Measurements from ENCODE around the gene FAM83F. TPM values are rescaled to one million over a fixed set of nuclear protein-coding genes. Genes with fewer than 3 reads are reported as not detected.
"Not testable (repeated sequence)": the region's sequence is repeated elsewhere in the genome, so short reads cannot be mapped to it uniquely, and the experiment has no call there.

FAM83F gene
- total and polyA plus RNA-seq, 2 donors (not counting 1 experiment from before 2014, with no cell fraction given) = not detected

- Histone ChIP-seq H3K9me3 (ENCODE audit: control insufficient read depth, insufficient read depth, low read depth, low read length) (no peaks in the 10 kb centered on the region), H3K27me3 (ENCODE audit: control insufficient read depth, insufficient read depth, low read length) (peaks cover 2% of the 10 kb centered on the region)
Observed at GRCh38 chr22:39947220-39948216, 47.2 kb upstream of the FAM83F start.

DNA sequence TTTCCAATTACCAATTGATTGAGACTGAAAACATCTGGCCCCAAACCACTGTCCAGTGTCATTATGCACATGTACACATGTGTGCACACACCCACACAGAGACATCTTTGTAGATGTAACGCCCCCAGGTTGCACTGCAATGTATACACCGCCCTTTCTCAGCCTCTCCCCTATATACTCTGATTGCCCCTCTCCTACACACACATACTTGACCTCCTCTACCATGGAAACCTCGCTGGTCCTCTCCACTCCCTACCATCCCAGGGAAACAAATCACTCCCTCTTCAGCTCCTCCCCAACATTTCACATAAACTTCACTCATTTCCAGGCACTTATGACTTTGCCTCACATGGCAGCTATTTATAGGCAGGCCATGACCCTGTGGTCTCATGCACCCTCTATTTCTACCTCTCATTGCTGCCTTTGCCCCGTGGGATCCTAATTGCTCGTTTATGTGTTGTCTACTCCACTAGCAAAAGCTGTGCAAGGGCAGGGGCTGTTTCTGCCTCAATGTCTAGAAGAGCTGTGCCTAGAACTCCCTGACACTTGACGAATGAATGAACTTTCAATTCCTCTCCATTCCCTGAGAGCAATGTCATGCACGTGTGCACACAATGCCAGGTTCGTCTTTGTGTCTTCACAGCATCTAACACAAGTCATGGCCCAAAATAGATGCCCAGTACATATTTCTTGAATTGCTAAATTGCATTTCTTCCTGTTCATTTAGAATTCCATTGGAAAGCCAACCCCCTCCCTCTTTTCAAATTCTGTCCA, 44.6 kb upstream of the FAM83F start:
- H3K4me1 ChIP-seq (ENCODE audit: control insufficient read depth, extremely low read depth, insufficient read depth, low read length) = no peaks in the 10 kb centered on the region
- H3K27ac ChIP-seq (ENCODE audit: insufficient read depth, low read length) = no peak overlapping the region
- no peak overlapping the region for H3K4me2 ChIP-seq (ENCODE audit: extremely low read depth, insufficient read depth, low read length)
- H3K36me3 ChIP-seq (ENCODE audit: control insufficient read depth, insufficient read depth, low read length) = no peaks in the 10 kb centered on the region
- peaks cover 2% of the 10 kb centered on the region for H3K27me3 ChIP-seq (ENCODE audit: control insufficient read depth, insufficient read depth, low read length)
- DNase-seq (ENCODE audit: low read depth in 2 of 2) = no peak
- no peak overlapping the region for H3K4me3 ChIP-seq (replicated peaks in 1 of 4; ENCODE audit: control extremely low read depth in 1 of 4, insufficient read depth in 1 of 4, low read depth in 3 of 4, low read length in 4 of 4)
- H3K79me2 ChIP-seq (ENCODE audit: control insufficient read depth, insufficient read depth, low read length) = no peaks in the 10 kb centered on the region
- H2AFZ ChIP-seq (ENCODE audit: low read length) = no peak overlapping the region
- H4K20me1 ChIP-seq (ENCODE audit: control insufficient read depth, extremely low read depth, insufficient read depth, low read length) = no peaks in the 10 kb centered on the region
- no peaks in the 10 kb centered on the region for H3K9me3 ChIP-seq (ENCODE audit: control insufficient read depth, insufficient read depth, low read depth, low read length)
- TF ChIP-seq CTCF (conservative IDR thresholded peaks at IDR 0.05 in 1 of 2, IDR thresholded peaks at IDR 0.05 in 1 of 2; ENCODE audit: low read depth in 1 of 2, low read length in 2 of 2) = no peak
- TF ChIP-seq EZH2 (IDR thresholded peaks at IDR 0.05; ENCODE audit: low read length, missing control alignments) = no peak
- no peak overlapping the region for H3K9ac ChIP-seq (ENCODE audit: insufficient read depth, low read length)

More at GRCh38 chr22:39947220-39948216, 47.2 kb upstream of the FAM83F start:
- Histone ChIP-seq H4K20me1 (ENCODE audit: control insufficient read depth, extremely low read depth, insufficient read depth, low read length) (no peaks in the 10 kb centered on the region), H3K36me3 (ENCODE audit: control insufficient read depth, insufficient read depth, low read length) (no peaks in the 10 kb centered on the region), H3K27ac (ENCODE audit: insufficient read depth, low read length) (no peak overlapping the region), H3K4me2 (ENCODE audit: extremely low read depth, insufficient read depth, low read length) (no peak overlapping the region), H2AFZ (ENCODE audit: low read length) (no peak overlapping the region), H3K9ac (ENCODE audit: insufficient read depth, low read length) (no peak overlapping the region), H3K4me1 (ENCODE audit: control insufficient read depth, extremely low read depth, insufficient read depth, low read length) (no peaks in the 10 kb centered on the region), H3K79me2 (ENCODE audit: control insufficient read depth, insufficient read depth, low read length) (no peaks in the 10 kb centered on the region), H3K4me3 (replicated peaks in 1 of 4; ENCODE audit: control extremely low read depth in 1 of 4, insufficient read depth in 1 of 4, low read depth in 3 of 4, low read length in 4 of 4) (no peak overlapping the region)
- no peak for DNase-seq (ENCODE audit: low read depth in 2 of 2)
- TF ChIP-seq EZH2 (IDR thresholded peaks at IDR 0.05; ENCODE audit: low read length, missing control alignments) (no peak), CTCF (conservative IDR thresholded peaks at IDR 0.05 in 1 of 2, IDR thresholded peaks at IDR 0.05 in 1 of 2; ENCODE audit: low read depth in 1 of 2, low read length in 2 of 2) (no peak)

GRCh38 chr22:39951603-39952293, 43.0 kb upstream of the FAM83F start:
- H3K27me3 ChIP-seq (ENCODE audit: control insufficient read depth, insufficient read depth, low read length); H3K9me3 ChIP-seq (ENCODE audit: control insufficient read depth, insufficient read depth, low read depth, low read length); H3K36me3 ChIP-seq (ENCODE audit: control insufficient read depth, insufficient read depth, low read length); H2AFZ ChIP-seq (ENCODE audit: low read length); H3K4me2 ChIP-seq (ENCODE audit: extremely low read depth, insufficient read depth, low read length); H3K4me3 ChIP-seq (replicated peaks in 1 of 4; ENCODE audit: control extremely low read depth in 1 of 4, insufficient read depth in 1 of 4, low read depth in 3 of 4, low read length in 4 of 4); H3K9ac ChIP-seq (ENCODE audit: insufficient read depth, low read length); H3K27ac ChIP-seq (ENCODE audit: insufficient read depth, low read length); H3K79me2 ChIP-seq (ENCODE audit: control insufficient read depth, insufficient read depth, low read length); H4K20me1 ChIP-seq (ENCODE audit: control insufficient read depth, extremely low read depth, insufficient read depth, low read length); H3K4me1 ChIP-seq (ENCODE audit: control insufficient read depth, extremely low read depth, insufficient read depth, low read length); DNase-seq (ENCODE audit: low read depth in 2 of 2): not testable (repeated sequence)
